Embryonic facial prominence (tissue), 1 donor: Measurements from ENCODE around the gene GNAS-AS1.

ENCODE experiments used
- DNase-seq: peaks from one replicate; pipeline ENCODE4 v3.0.0-alpha.2; 2016; ENCODE audit errors: extremely low spot score

Gene GNAS-AS1

DNA sequence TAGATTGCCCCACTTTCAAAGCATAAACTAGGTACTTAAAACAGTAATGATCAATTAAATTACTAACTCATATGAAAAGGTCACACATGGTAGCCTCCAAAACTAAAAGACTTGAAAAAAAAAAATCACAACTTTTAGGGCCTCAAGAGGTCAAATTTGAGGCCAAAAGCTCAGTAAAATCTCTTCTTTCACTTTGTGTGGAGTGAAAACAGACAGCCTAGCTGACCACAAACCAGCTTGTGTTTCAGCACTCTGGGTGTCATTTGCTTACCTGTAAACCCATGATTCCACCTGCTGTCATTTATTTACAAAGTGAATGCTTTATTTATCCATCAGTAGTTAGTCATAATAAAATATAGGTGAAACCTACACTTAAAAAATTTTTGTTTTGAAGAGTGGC is 35.8 kb upstream of the GNAS-AS1 start:
- no peak for DNase-seq

DNA sequence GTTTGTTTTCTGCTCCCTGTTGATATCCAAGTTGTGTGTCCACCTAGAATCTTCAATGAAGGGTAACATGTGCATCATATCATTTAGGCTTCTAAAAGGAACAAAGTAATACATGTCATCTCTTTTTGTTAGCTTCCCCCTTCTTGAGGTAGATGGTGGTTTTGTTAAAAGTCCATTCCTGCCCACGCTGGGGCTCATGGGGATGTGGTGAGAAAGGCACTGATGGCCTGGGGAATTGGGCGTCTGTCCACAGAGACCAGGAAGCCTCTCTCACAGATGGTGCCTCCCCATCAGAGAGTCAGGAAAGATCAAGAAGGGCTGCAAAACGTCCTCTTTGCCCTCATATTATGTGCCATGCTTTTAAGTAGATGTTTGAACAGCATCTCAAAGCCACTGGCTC is 34.3 kb upstream of the GNAS-AS1 start:
- DNase-seq: no peak

DNA sequence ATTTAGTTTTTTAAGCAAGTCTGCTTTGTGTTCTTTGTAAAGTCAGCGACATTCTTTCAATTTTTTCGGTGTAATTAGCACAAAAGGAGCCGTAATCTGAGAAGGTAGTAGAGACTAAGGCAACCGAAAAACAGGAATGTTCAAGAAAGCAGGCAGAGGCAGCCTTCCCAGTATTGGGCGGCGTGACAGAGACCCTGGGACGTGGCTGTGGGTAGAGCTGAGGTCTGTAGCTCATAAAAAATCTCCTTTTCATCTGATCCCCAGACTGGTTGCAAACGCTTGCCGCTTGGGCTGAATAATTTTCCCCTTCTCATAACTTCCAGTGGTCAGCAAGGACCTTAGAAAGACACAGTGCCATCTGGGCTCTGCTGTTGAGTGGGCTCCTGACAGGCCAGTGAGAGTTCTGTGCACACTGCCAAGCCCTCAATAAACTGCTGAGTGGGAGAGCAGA is 32.6 kb upstream of the GNAS-AS1 start:
- peak; percentile 60 for DNase-seq

- no peak for DNase-seq
These were observed 32.0 kb upstream of the GNAS-AS1 start for GRCh38 chr20:58882704-58883089.

DNA sequence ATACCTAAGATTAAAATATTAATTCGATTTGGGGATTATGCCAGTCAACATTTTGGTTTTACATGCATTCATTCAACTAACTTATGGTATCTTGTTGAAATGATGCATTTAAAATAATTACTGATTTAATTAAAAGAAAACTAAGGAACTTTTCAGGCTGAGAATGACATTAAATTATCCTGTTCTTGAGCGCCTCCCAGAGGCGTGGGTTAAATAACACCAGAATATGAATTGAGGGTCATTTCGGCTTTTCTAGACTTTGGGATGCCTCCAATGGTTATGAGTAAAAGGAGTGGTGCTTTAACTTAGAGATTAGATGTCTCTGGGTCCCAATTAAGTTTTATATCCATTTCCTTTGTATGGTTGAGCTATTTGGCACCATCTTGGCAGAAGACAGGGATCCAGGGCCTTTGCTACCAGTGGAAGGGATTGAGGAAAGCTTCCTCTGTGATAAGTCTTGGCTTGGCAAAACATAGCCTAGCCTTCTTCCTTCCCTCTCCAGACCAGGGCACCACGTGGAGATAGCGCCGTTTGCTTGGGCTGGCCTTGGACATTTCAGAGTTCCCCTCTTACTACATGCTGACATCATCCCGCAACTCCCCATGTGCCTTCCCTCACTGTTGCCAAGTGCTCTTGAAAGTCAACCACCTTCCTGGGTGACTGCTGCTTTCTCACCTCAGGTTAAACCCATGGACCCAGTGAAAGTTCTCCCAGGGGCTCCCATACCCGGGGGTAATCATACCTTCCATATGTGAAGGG is 30.5 kb upstream of the GNAS-AS1 start:
- no peak for DNase-seq

DNA sequence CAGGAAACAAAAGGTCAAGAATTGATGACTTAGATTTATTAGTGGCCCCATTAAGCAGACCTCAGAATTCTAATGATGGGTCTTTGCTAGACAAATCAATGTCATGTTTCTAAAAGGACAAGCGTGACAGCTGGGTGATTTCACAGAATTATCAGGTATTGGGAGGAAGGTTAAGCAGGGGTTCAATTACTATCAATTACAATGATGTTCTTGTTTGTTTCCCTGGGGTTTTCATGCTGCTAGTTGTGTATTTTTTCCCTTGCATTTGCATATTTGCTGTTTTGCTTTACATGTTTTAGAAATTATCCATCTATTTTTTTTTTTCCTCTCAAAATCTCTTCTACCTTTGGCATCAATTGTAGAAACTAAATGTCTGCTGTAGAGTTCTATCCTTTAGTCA is 29.7 kb upstream of the GNAS-AS1 start:
- no peak for DNase-seq

DNA sequence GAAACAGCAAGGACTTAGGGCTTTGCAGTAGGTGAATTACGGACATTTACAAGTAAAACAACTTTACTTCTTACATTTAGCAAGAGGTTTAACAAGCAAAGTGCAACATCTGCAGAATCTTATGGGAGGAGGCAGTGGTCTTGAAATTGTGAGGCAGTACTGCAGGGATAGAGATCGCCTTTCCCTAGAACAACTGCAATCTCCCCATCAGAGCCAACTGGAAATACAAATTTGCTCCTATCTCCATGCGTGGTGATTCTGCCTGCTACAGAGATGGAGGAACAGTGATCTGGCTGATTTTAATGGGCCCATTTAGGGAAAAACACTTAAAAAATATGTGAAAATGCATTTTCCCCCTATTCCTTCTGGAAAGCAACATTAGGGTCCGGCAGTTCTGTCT is 27.7 kb upstream of the GNAS-AS1 start:
- DNase-seq: no peak

- no peak for DNase-seq
These were observed 27.3 kb upstream of the GNAS-AS1 start for GRCh38 chr20:58877976-58878360.

- no peak for DNase-seq
These were observed 26.6 kb upstream of the GNAS-AS1 start for GRCh38 chr20:58877050-58877975.

DNA sequence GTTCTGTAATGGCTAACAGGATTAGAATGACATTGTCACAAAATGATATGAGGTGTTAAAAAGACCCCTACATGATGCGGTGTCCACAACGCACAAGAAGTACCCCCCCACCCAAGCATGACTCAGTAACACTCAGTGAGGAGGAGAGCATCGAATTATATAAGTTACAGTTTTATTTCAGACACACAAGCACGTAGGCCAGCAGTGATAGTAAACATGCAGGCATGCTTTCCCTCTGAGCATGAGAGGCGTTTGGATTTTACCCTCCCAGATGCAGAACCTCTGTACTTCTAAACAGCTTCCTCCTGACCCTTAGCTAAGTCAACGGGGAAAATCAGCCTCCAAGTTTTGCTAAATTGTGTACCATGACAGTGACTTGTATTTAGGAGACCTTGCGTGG is 25.7 kb upstream of the GNAS-AS1 start:
- no peak for DNase-seq

GRCh38 chr20:58875541-58876134 is 24.9 kb upstream of the GNAS-AS1 start:
- no peak for DNase-seq

GRCh38 chr20:58875111-58875510 is 24.4 kb upstream of the GNAS-AS1 start:
- no peak for DNase-seq

DNA sequence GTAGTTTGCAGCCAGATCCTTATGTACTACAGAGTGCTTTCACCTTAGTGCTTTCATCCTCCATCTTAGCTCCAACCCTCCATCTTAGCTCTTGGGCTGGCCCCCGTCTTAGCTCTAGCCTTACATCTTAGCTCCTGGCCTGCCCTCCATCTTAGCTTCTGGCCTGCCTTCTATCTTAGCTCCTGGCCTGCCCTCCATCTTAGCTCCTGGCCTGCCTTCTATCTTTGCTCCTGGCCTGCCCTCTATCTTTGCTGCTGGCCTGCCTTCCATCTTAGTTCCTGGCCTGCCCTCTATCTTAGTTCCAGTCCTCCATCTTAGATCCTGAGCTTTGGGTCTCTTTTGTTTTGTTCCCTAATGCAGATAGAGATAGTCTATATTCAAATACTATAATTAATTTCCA is 23.8 kb upstream of the GNAS-AS1 start:
- no peak for DNase-seq

GRCh38 chr20:58871533-58872102 is 20.9 kb upstream of the GNAS-AS1 start:
- no peak for DNase-seq

DNA sequence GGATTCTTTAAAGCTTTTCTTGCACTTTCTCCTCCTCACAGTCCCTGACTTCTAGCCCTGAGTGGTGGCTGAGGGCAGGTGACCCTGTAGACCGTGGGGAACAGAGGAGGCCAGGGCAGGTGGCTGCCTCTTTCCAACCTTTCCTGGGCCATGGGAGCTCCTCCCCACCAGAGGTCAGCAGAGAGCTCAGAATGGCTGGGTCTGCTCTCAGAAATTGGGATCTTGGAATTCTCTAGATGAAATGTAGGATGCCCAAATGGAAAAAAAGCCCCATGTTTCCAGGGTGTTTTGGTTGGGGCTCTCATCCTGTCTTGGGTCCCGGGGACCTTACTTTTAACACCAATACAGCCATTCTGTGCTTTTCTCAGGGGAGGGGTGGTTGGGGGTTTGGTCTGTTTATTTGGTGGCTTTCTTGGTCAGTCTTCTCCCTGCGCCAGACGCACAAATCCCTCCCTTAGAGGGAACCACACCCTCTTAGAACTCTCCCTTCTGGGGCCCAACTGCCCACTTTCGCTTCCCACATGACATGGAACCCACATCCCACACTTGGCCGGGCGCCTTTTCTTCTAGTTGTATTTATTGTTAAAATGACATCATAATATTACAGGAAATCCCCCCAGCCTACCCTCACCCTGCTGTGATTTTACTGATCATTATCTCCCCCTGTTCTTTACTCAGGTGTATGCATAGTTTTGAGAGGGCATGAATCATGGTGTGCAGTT is 19.8 kb upstream of the GNAS-AS1 start:
- peak; percentile 67 for DNase-seq

DNA sequence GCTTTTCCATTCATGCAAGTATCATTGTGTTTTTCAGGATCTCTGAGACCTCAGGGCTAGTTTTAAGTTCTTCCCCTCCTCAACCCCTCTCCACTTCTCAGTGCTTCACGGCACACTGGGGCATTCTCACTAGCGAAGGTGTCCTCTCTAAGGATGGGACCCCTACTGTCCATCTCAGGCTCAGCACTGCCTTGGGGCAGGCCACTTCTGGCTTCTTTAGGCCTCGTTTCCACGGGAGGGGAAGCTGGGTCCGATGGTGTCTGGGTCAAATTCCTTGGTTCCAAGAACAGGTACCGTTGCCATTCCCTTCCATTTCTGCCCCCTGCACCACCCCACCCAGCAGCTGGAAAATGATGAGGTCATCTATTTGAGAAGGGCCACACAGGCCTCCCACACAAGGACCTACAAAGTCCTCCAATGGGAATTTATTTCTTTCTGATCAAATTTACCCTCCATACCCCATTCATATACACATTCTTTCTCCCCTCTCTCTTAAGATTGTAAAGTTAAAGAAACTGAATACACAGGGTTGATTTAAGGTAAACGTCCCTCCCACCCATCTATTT is 19.0 kb upstream of the GNAS-AS1 start:
- no peak for DNase-seq

DNA sequence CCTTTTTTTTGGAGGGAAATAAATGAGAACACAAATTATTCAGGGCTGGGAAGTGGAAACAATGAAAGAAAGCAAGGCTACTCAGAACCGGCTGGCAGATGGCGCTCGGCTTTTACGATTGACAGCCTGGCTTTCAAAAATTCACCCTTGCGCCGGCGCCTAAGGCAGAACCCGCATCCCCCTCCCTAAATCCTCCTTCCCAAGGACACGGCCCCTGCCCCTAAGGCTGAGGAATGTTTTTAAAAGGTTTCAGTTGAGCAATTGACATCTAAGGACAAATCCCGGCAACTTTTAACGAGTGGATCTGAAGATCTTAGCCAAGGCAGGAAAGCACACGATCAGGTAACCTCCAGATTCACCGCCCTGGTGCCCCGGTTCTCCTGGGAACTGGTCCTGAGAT is 18.1 kb upstream of the GNAS-AS1 start:
- DNase-seq: no peak

- DNase-seq: no peak
These were observed 16.5 kb upstream of the GNAS-AS1 start for GRCh38 chr20:58867211-58867610.

GRCh38 chr20:58865843-58866242 is 15.1 kb upstream of the GNAS-AS1 start:
- no peak for DNase-seq

GRCh38 chr20:58864346-58864745 is 13.6 kb upstream of the GNAS-AS1 start:
- DNase-seq: no peak
